Midbrain (tissue), 1 donor: Measurements from ENCODE around the gene KLHL29.
"Not testable (repeated sequence)": the region's sequence is repeated elsewhere in the genome, so short reads cannot be mapped to it uniquely, and the experiment has no call there.

Source experiments
- DNase-seq: peaks from one replicate; lab custom pipeline; 2025; lab: John Stamatoyannopoulos, UW

The KLHL29 gene

GRCh38 chr2:23367760-23368159, 17.2 kb upstream of the KLHL29 start:
- no peak for DNase-seq

- DNase-seq = no peak
These were observed 11.3 kb upstream of the KLHL29 start for GRCh38 chr2:23373666-23374065.

GRCh38 chr2:23375448-23375847, 9.5 kb upstream of the KLHL29 start:
- no peak for DNase-seq

- no peak for DNase-seq
These were observed 8.9 kb upstream of the KLHL29 start for GRCh38 chr2:23376075-23376474.

- DNase-seq = no peak
These were observed 8.0 kb upstream of the KLHL29 start for GRCh38 chr2:23376972-23377371.

- no peak for DNase-seq
These were observed 7.2 kb upstream of the KLHL29 start for GRCh38 chr2:23377771-23378170.

GRCh38 chr2:23378496-23378895, 6.5 kb upstream of the KLHL29 start:
- no peak for DNase-seq

GRCh38 chr2:23379220-23379695, 5.7 kb upstream of the KLHL29 start:
- no peak for DNase-seq

GRCh38 chr2:23380562-23381065, 4.4 kb upstream of the KLHL29 start:
- no peak for DNase-seq

- DNase-seq = no peak
These were observed 3.9 kb upstream of the KLHL29 start for GRCh38 chr2:23381084-23381483.

GRCh38 chr2:23381485-23381884, 3.5 kb upstream of the KLHL29 start:
- no peak for DNase-seq

- no peak for DNase-seq
These were observed 1.9 kb upstream of the KLHL29 start for GRCh38 chr2:23383100-23383499.

GRCh38 chr2:23385351-23385747, 370 bp downstream of the KLHL29 start:
- DNase-seq = no peak

- DNase-seq = no peak
These were observed 864 bp downstream of the KLHL29 start for GRCh38 chr2:23385748-23386338.

GRCh38 chr2:23386339-23387220, 1.6 kb downstream of the KLHL29 start:
- no peak for DNase-seq

- no peak for DNase-seq
These were observed 2.2 kb downstream of the KLHL29 start for GRCh38 chr2:23387221-23387550.

GRCh38 chr2:23387845-23388244, 2.9 kb downstream of the KLHL29 start:
- no peak for DNase-seq

GRCh38 chr2:23388294-23388693, 3.3 kb downstream of the KLHL29 start:
- DNase-seq = no peak

GRCh38 chr2:23388756-23389514, 4.0 kb downstream of the KLHL29 start:
- no peak for DNase-seq

GRCh38 chr2:23390152-23390551, 5.2 kb downstream of the KLHL29 start:
- no peak for DNase-seq

- DNase-seq = not testable (repeated sequence)
These were observed 6.3 kb downstream of the KLHL29 start for GRCh38 chr2:23391237-23391736.

GRCh38 chr2:23393722-23394121, 8.7 kb downstream of the KLHL29 start:
- DNase-seq = no peak
